K562 (cell line): Measurements from ENCODE around the gene CENPN. TPM values are rescaled to one million over a fixed set of nuclear protein-coding genes. Genes with fewer than 3 reads are reported as not detected.

Source experiments
- ARID4B ChIP-seq: sonication (generic); formaldehyde crosslinking; IDR thresholded peaks from 2 replicates; pipeline ENCODE4 v1.8.0; 2022; ENCODE audit warnings: mild to moderate bottlenecking, missing genetic modification reagents
- ATF4 ChIP-seq: fragments of 450-650 bp; formaldehyde crosslinking; IDR thresholded peaks from 2 replicates; pipeline ENCODE4 v1.4.0; 2022; ENCODE audit warnings: mild to moderate bottlenecking, moderate library complexity
- CC2D1A ChIP-seq: fragments of 450-650 bp; IDR thresholded peaks from 2 replicates; pipeline ENCODE4 v1.6.1; 2017; ENCODE audit warnings: mild to moderate bottlenecking
- LARP7 ChIP-seq: fragments of 450-650 bp; IDR thresholded peaks from 2 replicates; pipeline ENCODE4 v1.6.1; 2016
- MCM2 ChIP-seq: fragments of 450-650 bp; IDR thresholded peaks from 2 replicates; pipeline ENCODE4 v1.6.1; 2017; ENCODE audit warnings: low read depth, mild to moderate bottlenecking
- NCOA1 ChIP-seq: fragments of 450-650 bp; IDR thresholded peaks from 2 replicates; pipeline ENCODE4 v1.6.1; 2016; ENCODE audit warnings: low read depth
- NRF1 ChIP-seq, 2 experiments: fragments of 450-650 bp; IDR thresholded peaks in 1 of 2; conservative IDR thresholded peaks in 1 of 2; 2 replicates each; pipeline ENCODE4 v1.6.1; 2014; ENCODE audit warnings: mild to moderate bottlenecking in 2 of 2
- SOX6 ChIP-seq: fragments of 450-650 bp; IDR thresholded peaks from 2 replicates; pipeline ENCODE4 v1.6.1; 2014; ENCODE audit warnings: mild to moderate bottlenecking
- TAF7 ChIP-seq: fragments of 450-650 bp; IDR thresholded peaks from 2 replicates; pipeline ENCODE4 v1.6.1; 2016; ENCODE audit warnings: missing genetic modification characterization, missing compliant biosample characterization
- U2AF1 ChIP-seq: fragments of 200-400 bp; formaldehyde crosslinking; optimal IDR thresholded peaks from 2 replicates; pipeline ENCODE3; 2017; ENCODE audit warnings: mild to moderate bottlenecking, low read depth, low read length, moderate library complexity
- ZBTB34 ChIP-seq: fragments of 250-450 bp; sonication (Bioruptor Pico); IDR thresholded peaks from 2 replicates; pipeline ENCODE4 v1.8.0; 2021; ENCODE audit warnings: mild to moderate bottlenecking, moderate library complexity
- ZNF324 ChIP-seq: fragments of 250-450 bp; sonication (Bioruptor Pico); IDR thresholded peaks from 2 replicates; pipeline ENCODE4 v1.4.0; 2020; ENCODE audit warnings: mild to moderate bottlenecking
- ZNF407 ChIP-seq: fragments of 450-650 bp; IDR thresholded peaks from 2 replicates; pipeline ENCODE4 v1.6.1; 2016; ENCODE audit warnings: low read depth
- ZNF699 ChIP-seq: fragments of 250-450 bp; sonication (Bioruptor Pico); IDR thresholded peaks from 2 replicates; pipeline ENCODE4 v1.8.0; 2021; ENCODE audit warnings: mild to moderate bottlenecking, moderate library complexity; ENCODE audit not compliant: insufficient replicate concordance
- polyA plus RNA-seq, 8 experiments: library from polyadenylated mRNA; depleted of rRNA in 4 of 8; stranded (reverse) in 5 of 8; unstranded in 3 of 8; fragments of >200 nt; fragmentation: Nextera tagmentation in 2 of 8; fragmentation: Illumina TruSeq in 1 of 8; extraction: Ambion mirVana in 2 of 8; extraction: Trizol in 1 of 8; gene quantifications; 2 replicates each; pipeline versions ENCODE4 v1.2.1 to v1.2.3, GENCODE V29; 2011 to 2014; ENCODE audit warnings: inconsistent platforms in 1 of 8, missing spikeins in 1 of 8
- total RNA-seq, 7 experiments: library from RNA; depleted of rRNA in 6 of 7; stranded (reverse); fragments of >200 nt in 6 of 7; fragmentation: Illumina TruSeq in 2 of 7; extraction: Trizol in 2 of 7; gene quantifications; 2 replicates each; pipeline versions ENCODE4 v1.2.1 to v1.2.3, GENCODE V29; 2011 to 2021; ENCODE audit warnings: low replicate concordance in 1 of 7

Gene CENPN
- total and polyA plus RNA-seq, 9 of the 15 experiments (the other 6 are each of a cell fraction or from before 2014, with no cell fraction given), result 92.3 to 384 (median 140) TPM

- TF ChIP-seq ARID4B (CRISPR knock-in tag) (no peak), ZNF407 (peak; percentile 33; the same call in 1 of the 2 replicates), ZNF699 (CRISPR knock-in tag) (no peak), ATF4 (no peak), LARP7 (peak; percentile 89; the same call in 1 of the 2 replicates), NCOA1 (peak; percentile 77), U2AF1 (no peak), SOX6 (no peak), ZNF324 (CRISPR knock-in tag) (no peak), TAF7 (tag) (peak; percentile 41; the same call in 1 of the 2 replicates), ZBTB34 (CRISPR knock-in tag) (no peak), NRF1 (conservative IDR thresholded peaks at IDR 0.05 in 1 of 2, IDR thresholded peaks at IDR 0.05 in 1 of 2) (peak; percentile 77 to 83), MCM2 (no peak), CC2D1A (peak; percentile 60; the same call in 1 of the 2 replicates)
These were observed 69.6 kb downstream of the CENPN start (continued) for GRCh38 chr16:81076566-81077075.
